GM12873 (cell line): ENCODE data around the gene ZNF609.

Experiments
- CTCF ChIP-seq: IDR thresholded peaks from 2 replicates; pipeline ENCODE4 v1.5.1; 2012; ENCODE audit warnings: low read depth, mild to moderate bottlenecking, moderate library complexity, low read length, control low read depth; ENCODE audit not compliant: insufficient read depth; ENCODE audit errors: missing control alignments

Gene ZNF609

GRCh38 chr15:64530472-64530871 lies 70.1 kb downstream of the ZNF609 start:
- TF ChIP-seq CTCF, result no peak

GRCh38 chr15:64530918-64531317 lies 70.5 kb downstream of the ZNF609 start:
- no peak for TF ChIP-seq CTCF

GRCh38 chr15:64532521-64533315 lies 72.3 kb downstream of the ZNF609 start:
- TF ChIP-seq CTCF, result no peak

- TF ChIP-seq CTCF, result no peak
These were observed 75.3 kb downstream of the ZNF609 start for GRCh38 chr15:64535460-64536243.

GRCh38 chr15:64536244-64536836 lies 76.0 kb downstream of the ZNF609 start:
- no peak for TF ChIP-seq CTCF

- no peak for TF ChIP-seq CTCF
These were observed 81.7 kb downstream of the ZNF609 start for GRCh38 chr15:64542091-64542490.

GRCh38 chr15:64544450-64544849 lies 84.1 kb downstream of the ZNF609 start:
- no peak for TF ChIP-seq CTCF
